Spleen (tissue), 11 donors: Measurements from ENCODE around the gene SHISA2. TPM values are rescaled to one million over a fixed set of nuclear protein-coding genes. Genes with fewer than 3 reads are reported as not detected.

ENCODE experiments used
- DNase-seq: peaks from one replicate; pipeline ENCODE4 v3.0.0-alpha.2; 2020
- H3K27ac ChIP-seq, 8 donors: fragments of 200-600 bp; sonication (generic) in 7 of 8; 1 replicate in 4 of 8; 2 replicates in 4 of 8; pipeline versions ENCODE4 v1.5.0 to v1.8.0; 2016 to 2021; ENCODE audit warnings: inconsistent platforms in 4 of 8, mild to moderate bottlenecking in 4 of 8, moderate library complexity in 1 of 8
- H3K27me3 ChIP-seq, 7 donors: fragments of 200-600 bp; sonication (generic) in 6 of 7; replicated peaks in 1 of 7; 1 replicate in 4 of 7; 2 replicates in 3 of 7; pipeline versions ENCODE4 v1.5.0 to v1.8.0; 2016 to 2021; ENCODE audit warnings: inconsistent platforms in 3 of 7, mild to moderate bottlenecking in 1 of 7
- H3K36me3 ChIP-seq, 6 donors: fragments of 200-600 bp; sonication (generic) in 5 of 6; 1 replicate in 4 of 6; 2 replicates in 2 of 6; pipeline versions ENCODE4 v1.5.0 to v1.8.0; 2016 to 2021; ENCODE audit warnings: inconsistent platforms in 2 of 6
- H3K4me1 ChIP-seq, 6 donors: fragments of 200-600 bp; sonication (generic) in 5 of 6; 1 replicate in 3 of 6; 2 replicates in 3 of 6; pipeline versions ENCODE4 v1.5.0 to v1.8.0; 2016 to 2021; ENCODE audit warnings: inconsistent platforms in 3 of 6
- H3K4me3 ChIP-seq, 8 donors: fragments of 200-600 bp; sonication (generic) in 7 of 8; 1 replicate in 4 of 8; 2 replicates in 4 of 8; pipeline versions ENCODE4 v1.5.0 to v1.8.0; 2016 to 2021; ENCODE audit warnings: inconsistent platforms in 4 of 8, mild to moderate bottlenecking in 4 of 8, moderate library complexity in 2 of 8
- H3K9me3 ChIP-seq, 8 donors: fragments of 200-600 bp; sonication (generic) in 7 of 8; 1 replicate in 4 of 8; 2 replicates in 4 of 8; pipeline versions ENCODE4 v1.5.0 to v1.8.0; 2016 to 2021; ENCODE audit warnings: inconsistent platforms in 4 of 8
- POLR2A ChIP-seq, 3 donors: fragments of 450-650 bp; IDR thresholded peaks; one replicate each; pipeline ENCODE4 v1.5.1; 2017; ENCODE audit warnings: antibody characterized with exemption in 3 of 3, mild to moderate bottlenecking in 1 of 3
- POLR2AphosphoS5 ChIP-seq, 3 donors: sonication (generic); formaldehyde crosslinking; IDR thresholded peaks; one replicate each; pipeline ENCODE4 v1.5.1; 2017; ENCODE audit warnings: antibody characterized with exemption in 3 of 3
- WGBS, 5 donors: extraction: QIAGEN DNeasy Blood & Tissue Kit in 3 of 5; methylation state at CpG; one replicate each; pipeline versions ENCODE4 v1.1.5 to v1.1.7; 2013 to 2018; 5-methylcytosine and 5-hydroxymethylcytosine counted together
- intact Hi-C: fragments of 100-400 bp; cut with DNase I; formaldehyde crosslinking; loops from one replicate; pipeline ENCODE4 v1.15.0; 2023; ENCODE audit warnings: low total_unique reads
- polyA plus RNA-seq, 3 donors: library from polyadenylated mRNA; stranded (reverse); fragments of 200-250 nt; gene quantifications; one replicate each; pipeline ENCODE4 v1.2.1, GENCODE V29; 2013
- total RNA-seq, 7 donors: library from RNA; depleted of rRNA in 3 of 7; stranded (reverse); fragments of >200 nt in 3 of 7; fragmentation: NEBNext Ultra II Directional in 4 of 7; extraction: Animal tissue kit (Norgen Biotek cat#: 25700) in 4 of 7; gene quantifications; one replicate each; pipeline versions ENCODE4 v1.1.0 to v1.2.1, GENCODE V29; 2016 to 2021
- TF ChIP-seq, protein P1 (sequence below), 11 experiments: fragments of 200-600 bp in 7 of 11; fragments of 450-650 bp in 4 of 11; sonication (generic) in 4 of 11; IDR thresholded peaks in 8 of 11; conservative IDR thresholded peaks in 3 of 11; 1 replicate in 7 of 11; 2 replicates in 4 of 11; pipeline versions ENCODE4 v1.4.0 to v1.8.0; 2016 to 2021; ENCODE audit warnings: antibody characterized with exemption in 11 of 11, inconsistent platforms in 4 of 11, mild to moderate bottlenecking in 1 of 11
- donor health status: healthy with polysubstance abuse.
- donor health status: DM: no; HTN: no; CAD: no; lungs with moderate emphysema.
- donor health status: DM: no; HTN: no; CAD: no.
- donor health status: Bipolar disorder and iron deficiency.
- donor health status: healthy.
- donor health status: DM: no; HTN: no; CAD: no.
- donor health status: DM: yes; HTN: yes; CAD: no.

The SHISA2 gene
- total and polyA plus RNA-seq, 10 donors = 0.27 to 1.5 (median 0.45) TPM; not detected in 2

DNA sequence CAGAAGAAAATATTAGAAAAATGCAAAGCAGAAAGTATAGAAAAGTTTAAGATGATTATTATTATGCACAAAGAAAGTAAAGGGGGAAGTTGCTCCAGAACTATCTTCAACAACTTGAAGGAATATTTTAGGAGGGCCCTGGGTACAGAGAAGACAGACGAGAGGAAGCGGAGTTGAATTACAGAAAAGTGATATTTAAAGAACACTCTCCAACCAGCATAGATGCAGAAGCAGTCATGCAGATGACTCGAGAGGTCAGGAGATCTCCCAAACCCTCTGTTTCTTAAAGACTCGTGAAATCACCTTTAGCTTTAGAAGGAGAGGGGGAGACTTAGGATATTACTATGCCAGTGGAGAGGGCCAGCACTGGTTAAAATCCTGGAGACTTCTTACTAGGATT lies 8.5 kb upstream of the SHISA2 start:
- intact Hi-C loops = loop anchor here (5.0 to 10.0 kb wide), 2 partner anchors 236 to 483 kb away; no protein-coding TSS in a partner anchor
- TF ChIP-seq POLR2A (IDR thresholded peaks at IDR 0.05) (no peak), POLR2AphosphoS5 (IDR thresholded peaks at IDR 0.05) (no peak)
- TF ChIP-seq, protein P1, sequence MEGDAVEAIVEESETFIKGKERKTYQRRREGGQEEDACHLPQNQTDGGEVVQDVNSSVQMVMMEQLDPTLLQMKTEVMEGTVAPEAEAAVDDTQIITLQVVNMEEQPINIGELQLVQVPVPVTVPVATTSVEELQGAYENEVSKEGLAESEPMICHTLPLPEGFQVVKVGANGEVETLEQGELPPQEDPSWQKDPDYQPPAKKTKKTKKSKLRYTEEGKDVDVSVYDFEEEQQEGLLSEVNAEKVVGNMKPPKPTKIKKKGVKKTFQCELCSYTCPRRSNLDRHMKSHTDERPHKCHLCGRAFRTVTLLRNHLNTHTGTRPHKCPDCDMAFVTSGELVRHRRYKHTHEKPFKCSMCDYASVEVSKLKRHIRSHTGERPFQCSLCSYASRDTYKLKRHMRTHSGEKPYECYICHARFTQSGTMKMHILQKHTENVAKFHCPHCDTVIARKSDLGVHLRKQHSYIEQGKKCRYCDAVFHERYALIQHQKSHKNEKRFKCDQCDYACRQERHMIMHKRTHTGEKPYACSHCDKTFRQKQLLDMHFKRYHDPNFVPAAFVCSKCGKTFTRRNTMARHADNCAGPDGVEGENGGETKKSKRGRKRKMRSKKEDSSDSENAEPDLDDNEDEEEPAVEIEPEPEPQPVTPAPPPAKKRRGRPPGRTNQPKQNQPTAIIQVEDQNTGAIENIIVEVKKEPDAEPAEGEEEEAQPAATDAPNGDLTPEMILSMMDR (IDR thresholded peaks at IDR 0.05 in 8 of 11, conservative IDR thresholded peaks at IDR 0.05 in 3 of 11) = no peak
- 77 to 87% (median 79%) methylated on average over 4 of the region's 4 CpGs for WGBS, 5 donors
- H3K27me3 ChIP-seq = peaks cover 0 to 16% (median 0%) of the 10 kb centered on the region in 7 donors
- DNase-seq = no peak
- H3K4me3 ChIP-seq = no peak overlapping the region
- no peaks in the 10 kb centered on the region for H3K4me1 ChIP-seq
- no peaks in the 10 kb centered on the region for H3K36me3 ChIP-seq
- no peaks in the 10 kb centered on the region for H3K9me3 ChIP-seq
- no peak overlapping the region for H3K27ac ChIP-seq

DNA sequence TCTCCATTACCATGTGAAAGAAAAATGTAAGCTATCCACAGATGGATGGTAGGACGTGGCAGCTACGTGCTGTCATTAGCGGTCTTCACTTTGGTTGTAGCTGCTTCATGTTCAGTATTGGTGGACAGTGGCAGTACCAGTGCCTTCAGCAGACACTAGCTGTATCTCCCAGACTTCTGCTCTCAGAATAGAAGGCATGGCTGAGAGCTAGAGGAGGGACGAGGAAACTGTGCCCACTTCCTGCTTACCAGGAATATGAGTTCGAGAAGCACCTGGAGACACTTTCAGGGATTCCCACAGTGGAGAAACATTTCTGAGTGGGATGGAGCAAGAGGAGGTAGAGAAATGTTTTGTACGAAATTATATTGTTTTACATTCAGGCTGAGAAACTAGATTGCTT lies 6.9 kb upstream of the SHISA2 start:
- Histone ChIP-seq H3K27me3 (peaks cover 0 to 23% (median 0%) of the 10 kb centered on the region in 7 donors), H3K27ac (no peak overlapping the region), H3K36me3 (no peaks in the 10 kb centered on the region), H3K4me3 (no peak overlapping the region), H3K4me1 (no peaks in the 10 kb centered on the region), H3K9me3 (no peaks in the 10 kb centered on the region)
- intact Hi-C loops = no loop called here
- TF ChIP-seq POLR2AphosphoS5 (IDR thresholded peaks at IDR 0.05) (no peak), POLR2A (IDR thresholded peaks at IDR 0.05) (no peak)
- TF ChIP-seq, protein P1 (IDR thresholded peaks at IDR 0.05 in 8 of 11, conservative IDR thresholded peaks at IDR 0.05 in 3 of 11) = no peak
- 51 to 63% (median 52%) methylated on average over 6 of the region's 6 CpGs for WGBS, 5 donors
- no peak for DNase-seq

DNA sequence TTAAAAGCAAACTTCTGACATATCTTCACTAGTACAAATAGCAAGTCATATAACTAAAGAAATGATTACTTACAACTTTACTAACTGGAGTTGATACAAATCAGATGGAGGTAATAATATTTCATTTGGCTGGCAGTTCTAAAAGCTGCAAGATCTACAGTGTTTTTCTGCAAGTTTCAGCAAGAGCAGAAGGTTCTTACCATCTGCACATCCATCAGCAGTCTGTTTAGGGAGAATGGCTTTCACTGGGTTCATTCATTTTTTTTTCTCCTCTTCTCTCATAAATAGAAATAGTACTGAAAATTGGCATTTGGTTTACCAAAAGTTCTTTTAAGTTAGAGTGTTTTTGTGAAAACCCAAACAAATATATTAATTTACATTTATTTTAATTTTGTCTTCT lies 3.1 kb upstream of the SHISA2 start:
- no peak overlapping the region for H3K27ac ChIP-seq
- no peaks in the 10 kb centered on the region for H3K36me3 ChIP-seq
- no peaks in the 10 kb centered on the region for H3K9me3 ChIP-seq
- no peak overlapping the region for H3K4me3 ChIP-seq
- peaks cover 8 to 61% (median 29%) of the 10 kb centered on the region in 7 donors for H3K27me3 ChIP-seq
- no peak for DNase-seq
- TF ChIP-seq POLR2A (IDR thresholded peaks at IDR 0.05) (no peak), POLR2AphosphoS5 (IDR thresholded peaks at IDR 0.05) (no peak)
- TF ChIP-seq, protein P1 (IDR thresholded peaks at IDR 0.05 in 8 of 11, conservative IDR thresholded peaks at IDR 0.05 in 3 of 11) = no peak
- H3K4me1 ChIP-seq = peaks cover 11 to 24% (median 20%) of the 10 kb centered on the region in 6 donors
- intact Hi-C loops = no loop called here

DNA sequence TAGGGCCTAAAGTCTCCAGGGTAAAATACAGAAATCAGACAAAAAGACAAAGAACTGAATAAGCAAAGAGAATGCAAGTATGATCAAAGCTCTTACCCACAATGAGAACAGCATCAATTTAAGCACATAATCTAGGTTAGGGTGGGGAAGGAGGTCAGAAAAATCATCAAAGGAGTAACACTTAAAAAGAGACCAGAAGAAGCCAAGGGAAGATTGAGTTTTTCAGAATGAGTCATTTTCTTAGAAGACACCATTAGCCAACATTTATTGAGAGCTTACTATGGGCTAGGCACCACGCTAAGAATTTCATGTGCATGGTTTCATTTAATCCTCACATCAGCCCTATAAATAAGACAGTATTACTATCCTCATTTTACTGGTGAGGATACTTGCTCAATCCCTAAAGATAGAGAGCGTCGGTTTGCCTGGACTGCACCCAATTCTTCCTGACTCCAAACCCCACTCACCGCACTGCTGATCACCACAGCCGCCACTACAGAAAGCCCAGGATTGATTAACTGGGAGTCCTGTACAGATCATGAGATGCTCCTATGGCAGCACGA lies 1.7 kb upstream of the SHISA2 start:
- Histone ChIP-seq H3K27ac (no peak overlapping the region), H3K4me1 (peaks cover 11 to 36% (median 22%) of the 10 kb centered on the region in 6 donors), H3K27me3 (peaks cover 8 to 74% (median 40%) of the 10 kb centered on the region in 7 donors), H3K9me3 (no peaks in the 10 kb centered on the region), H3K36me3 (no peaks in the 10 kb centered on the region), H3K4me3 (no peak overlapping the region)
- DNase-seq = no peak
- TF ChIP-seq, protein P1 (IDR thresholded peaks at IDR 0.05 in 8 of 11, conservative IDR thresholded peaks at IDR 0.05 in 3 of 11) = no peak
- TF ChIP-seq POLR2A (IDR thresholded peaks at IDR 0.05) = no peak
- TF ChIP-seq POLR2AphosphoS5 (IDR thresholded peaks at IDR 0.05) = no peak
- WGBS, 5 donors = 84 to 90% (median 87%) methylated on average over 6 of the region's 6 CpGs
- intact Hi-C loops = no loop called here
